Chondrocyte (in vitro differentiated cells): Measurements from ENCODE around the gene GALK1. TPM values are rescaled to one million over a fixed set of nuclear protein-coding genes. Genes with fewer than 3 reads are reported as not detected.

Source experiments
- DNase-seq: peaks from one replicate; pipeline ENCODE4 v3.0.0; 2021; ENCODE audit warnings: mixed read lengths, low spot score
- H3K27ac Mint-ChIP-seq: one replicate; pipeline ENCODE4 v1.8.0; 2021; ENCODE audit warnings: mild to moderate bottlenecking, moderate library complexity, mixed read lengths; ENCODE audit not compliant: unreplicated experiment
- H3K27me3 Mint-ChIP-seq: 2 replicates; pipeline ENCODE4 v1.8.0; 2021; ENCODE audit warnings: low read depth, mixed read lengths
- H3K36me3 Mint-ChIP-seq: 2 replicates; pipeline ENCODE4 v1.8.0; 2021; ENCODE audit warnings: low read depth, mixed read lengths
- H3K4me1 Mint-ChIP-seq: 2 replicates; pipeline ENCODE4 v1.8.0; 2021; ENCODE audit warnings: low read depth, mild to moderate bottlenecking, mixed read lengths
- H3K4me3 Mint-ChIP-seq: one replicate; pipeline ENCODE4 v1.8.0; 2021; ENCODE audit warnings: mild to moderate bottlenecking, moderate library complexity, mixed read lengths; ENCODE audit not compliant: unreplicated experiment
- H3K9me3 Mint-ChIP-seq: 2 replicates; pipeline ENCODE4 v1.8.0; 2021; ENCODE audit warnings: low read depth, mixed read lengths
- CTCF ChIP-seq: fragments of 200-600 bp; sonication (generic); IDR thresholded peaks from 2 replicates; pipeline ENCODE4 v1.5.0; 2021; ENCODE audit warnings: antibody characterized with exemption, mild to moderate bottlenecking, moderate library complexity
- total RNA-seq: library from RNA; stranded (reverse); gene quantifications from 3 replicates; pipeline ENCODE4 v1.2.1, GENCODE V29; 2021

The GALK1 gene
- total RNA-seq, 1 donor from 2014 or later = 27.8 TPM

DNA sequence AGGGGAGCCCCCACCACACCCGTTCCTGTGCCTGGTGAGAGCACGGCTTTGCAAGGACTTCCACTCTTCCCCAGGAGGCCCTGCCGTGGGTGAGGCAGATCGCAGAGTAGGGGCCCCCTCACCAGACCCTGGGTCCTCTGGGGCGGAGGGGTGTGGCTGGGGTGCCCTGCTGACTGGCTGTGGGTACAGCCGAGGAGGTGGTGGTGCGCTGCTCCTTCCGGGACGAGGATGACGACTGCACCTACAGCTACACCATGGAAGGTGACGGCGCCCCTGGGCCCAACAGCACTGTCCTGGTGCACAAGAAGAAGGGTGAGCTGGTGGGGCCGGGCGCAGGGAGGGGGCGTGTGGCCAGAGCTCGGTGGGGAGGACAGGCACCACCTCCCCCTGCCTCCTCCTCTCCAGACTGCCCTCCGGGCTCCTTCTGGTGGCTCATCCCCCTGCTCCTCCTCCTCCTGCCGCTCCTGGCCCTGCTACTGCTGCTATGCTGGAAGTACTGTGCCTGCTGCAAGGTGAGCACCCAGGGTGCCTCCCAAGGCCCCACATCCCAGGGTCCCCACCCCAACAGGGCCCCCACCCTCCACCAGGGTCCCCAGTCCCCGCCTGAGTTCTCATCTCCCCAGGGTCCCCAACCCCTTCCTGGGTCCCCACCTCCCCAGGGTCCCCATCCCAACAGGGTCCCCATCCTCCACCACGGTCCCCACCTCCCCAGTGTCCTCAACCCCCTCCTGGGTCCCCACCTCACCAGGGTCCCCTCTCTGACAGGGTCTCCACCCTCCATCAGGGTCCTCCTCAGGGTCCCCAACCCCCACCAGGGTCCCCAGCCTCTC lies 27.6 kb downstream of the GALK1 start:
- DNase-seq = peak; percentile 91
- H3K4me1 Mint-ChIP-seq = peaks cover 3% of the 10 kb centered on the region
- no peak for TF ChIP-seq CTCF
- no peaks in the 10 kb centered on the region for H3K27me3 Mint-ChIP-seq
- H3K4me3 Mint-ChIP-seq = no peak overlapping the region
- no peaks in the 10 kb centered on the region for H3K36me3 Mint-ChIP-seq
- H3K9me3 Mint-ChIP-seq = no peaks in the 10 kb centered on the region
- H3K27ac Mint-ChIP-seq = no peak overlapping the region

GRCh38 chr17:75736173-75736835 lies 28.7 kb downstream of the GALK1 start:
- no peak overlapping the region for H3K27ac Mint-ChIP-seq

DNA sequence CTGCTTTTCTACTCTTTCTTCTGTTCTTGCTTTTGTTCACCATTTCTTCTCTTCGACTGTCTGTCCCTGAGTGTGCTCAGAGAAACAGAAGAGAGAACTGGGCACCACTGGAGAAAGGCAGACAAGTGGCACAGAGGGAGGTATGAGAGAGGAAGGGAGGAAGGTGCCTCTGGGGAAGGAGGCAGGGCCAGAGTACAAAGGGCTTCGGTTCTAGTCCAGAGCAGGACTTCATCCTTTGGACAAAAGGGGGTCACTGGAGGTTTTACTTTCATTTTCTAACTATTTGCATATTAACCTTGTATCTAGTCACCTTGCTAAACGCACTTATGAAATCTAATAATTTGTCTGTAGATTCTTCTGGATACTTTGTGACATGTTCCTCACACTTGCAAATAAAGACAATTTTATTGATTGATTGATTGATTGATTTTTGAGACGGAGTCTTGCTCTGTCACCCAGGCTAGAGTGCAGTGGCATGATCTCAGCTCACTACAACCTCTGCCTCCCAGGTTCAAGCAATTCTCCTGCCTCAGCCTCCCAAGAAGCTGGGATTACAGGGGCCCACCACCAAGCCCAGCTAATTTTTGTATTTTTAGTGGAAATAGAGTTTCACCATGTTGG lies 30.2 kb downstream of the GALK1 start:
- Mint-ChIP-seq H3K4me3 (no peak overlapping the region), H3K9me3 (no peaks in the 10 kb centered on the region), H3K36me3 (no peaks in the 10 kb centered on the region), H3K27ac (no peak overlapping the region), H3K27me3 (no peaks in the 10 kb centered on the region), H3K4me1 (peaks cover 3% of the 10 kb centered on the region)
- no peak for TF ChIP-seq CTCF
- no peak for DNase-seq

More at GRCh38 chr17:75736173-75736835, 28.7 kb downstream of the GALK1 start:
- DNase-seq = no peak
- no peaks in the 10 kb centered on the region for H3K27me3 Mint-ChIP-seq
- H3K36me3 Mint-ChIP-seq = no peaks in the 10 kb centered on the region
- peaks cover 3% of the 10 kb centered on the region for H3K4me1 Mint-ChIP-seq
- H3K4me3 Mint-ChIP-seq = no peak overlapping the region
- no peak for TF ChIP-seq CTCF
- H3K9me3 Mint-ChIP-seq = no peaks in the 10 kb centered on the region

DNA sequence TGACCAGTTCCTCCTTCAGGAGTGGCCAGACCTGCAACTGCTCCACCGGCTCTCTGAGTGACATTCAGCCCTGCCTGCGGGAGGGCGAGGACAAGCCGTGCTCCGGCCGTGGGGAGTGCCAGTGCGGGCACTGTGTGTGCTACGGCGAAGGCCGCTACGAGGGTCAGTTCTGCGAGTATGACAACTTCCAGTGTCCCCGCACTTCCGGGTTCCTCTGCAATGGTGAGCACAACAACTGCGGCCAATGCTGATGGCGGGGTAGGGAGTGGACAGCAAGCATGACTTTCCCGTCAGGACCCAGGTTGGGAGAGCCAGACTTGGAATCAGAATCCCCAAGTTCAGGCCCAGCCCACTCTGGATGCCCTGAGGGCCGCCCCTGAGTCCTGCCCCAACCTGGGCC lies 31.5 kb downstream of the GALK1 start:
- H3K27me3 Mint-ChIP-seq = no peaks in the 10 kb centered on the region
- H3K9me3 Mint-ChIP-seq = no peaks in the 10 kb centered on the region
- TF ChIP-seq CTCF = no peak
- no peak overlapping the region for H3K27ac Mint-ChIP-seq
- peaks cover 3% of the 10 kb centered on the region for H3K4me1 Mint-ChIP-seq
- no peaks in the 10 kb centered on the region for H3K36me3 Mint-ChIP-seq
- no peak for DNase-seq
- no peak overlapping the region for H3K4me3 Mint-ChIP-seq

GRCh38 chr17:75731716-75732498 lies 33.1 kb downstream of the GALK1 start:
- Mint-ChIP-seq H3K27me3 (no peaks in the 10 kb centered on the region), H3K27ac (no peak overlapping the region), H3K4me3 (no peak overlapping the region), H3K9me3 (no peaks in the 10 kb centered on the region), H3K36me3 (no peaks in the 10 kb centered on the region), H3K4me1 (no peaks in the 10 kb centered on the region)
- no peak for TF ChIP-seq CTCF
- DNase-seq = no peak
